GM19452 (cell line): ENCODE data around the gene KLRB1.
"Not testable (repeated sequence)": the region's sequence is repeated elsewhere in the genome, so short reads cannot be mapped to it uniquely, and the experiment has no call there.

ENCODE experiments used
- ATAC-seq: cut with Tn5 transposase; IDR thresholded peaks from one replicate; pipeline ENCODE4 v1.9.1; 2021; ENCODE audit not compliant: unreplicated experiment

KLRB1 gene

DNA sequence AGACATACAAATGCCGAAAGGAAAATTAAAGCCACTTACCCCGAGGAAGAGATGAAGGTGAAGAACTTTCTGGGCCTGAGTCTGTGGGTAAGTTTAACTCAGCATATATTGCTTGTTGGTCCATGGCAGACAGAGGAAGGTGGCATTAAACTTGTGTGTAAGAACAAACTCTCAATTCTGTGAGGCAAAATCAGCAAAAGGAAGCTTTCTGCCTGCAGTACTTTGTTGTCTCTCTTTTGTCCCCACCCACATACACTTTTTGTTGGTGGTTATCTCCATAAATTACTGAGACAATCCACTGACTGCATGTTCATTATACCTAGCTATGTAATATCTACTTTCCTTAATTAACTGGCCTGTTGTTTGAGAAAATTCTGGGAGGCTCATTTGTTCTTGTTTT lies at the start of gene KLRB1:
TSS of gene KLRB1 (minus strand) at position 201 of the 400 bp plus-strand sequence. CDS start at position 124, 77 bp downstream.
- no peak for ATAC-seq

- no peak for ATAC-seq
These were observed 43.6 kb upstream of the KLRB1 start for GRCh38 chr12:9651265-9651729.

DNA sequence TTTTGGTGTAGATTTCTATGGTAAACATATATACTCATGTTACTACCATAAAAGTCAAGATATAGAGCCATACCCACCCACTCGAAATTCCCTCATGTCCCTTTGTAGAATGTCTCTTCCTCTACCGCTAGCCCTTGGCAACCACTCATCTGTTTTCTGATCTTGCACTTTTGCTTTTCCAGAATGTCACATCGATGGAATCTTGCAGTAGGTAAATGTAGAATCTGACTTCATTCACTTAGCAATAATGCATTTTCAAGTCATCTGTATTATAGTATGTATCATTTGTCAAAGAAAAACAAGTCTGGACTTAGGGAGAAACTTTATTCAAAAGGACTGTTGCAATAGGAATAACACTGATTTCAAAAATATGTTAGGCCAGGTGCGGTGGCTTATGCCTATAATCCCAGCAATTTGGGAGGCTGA lies 42.4 kb upstream of the KLRB1 start:
- no peak for ATAC-seq

- no peak for ATAC-seq
These were observed 41.8 kb upstream of the KLRB1 start for GRCh38 chr12:9649532-9649940.

DNA sequence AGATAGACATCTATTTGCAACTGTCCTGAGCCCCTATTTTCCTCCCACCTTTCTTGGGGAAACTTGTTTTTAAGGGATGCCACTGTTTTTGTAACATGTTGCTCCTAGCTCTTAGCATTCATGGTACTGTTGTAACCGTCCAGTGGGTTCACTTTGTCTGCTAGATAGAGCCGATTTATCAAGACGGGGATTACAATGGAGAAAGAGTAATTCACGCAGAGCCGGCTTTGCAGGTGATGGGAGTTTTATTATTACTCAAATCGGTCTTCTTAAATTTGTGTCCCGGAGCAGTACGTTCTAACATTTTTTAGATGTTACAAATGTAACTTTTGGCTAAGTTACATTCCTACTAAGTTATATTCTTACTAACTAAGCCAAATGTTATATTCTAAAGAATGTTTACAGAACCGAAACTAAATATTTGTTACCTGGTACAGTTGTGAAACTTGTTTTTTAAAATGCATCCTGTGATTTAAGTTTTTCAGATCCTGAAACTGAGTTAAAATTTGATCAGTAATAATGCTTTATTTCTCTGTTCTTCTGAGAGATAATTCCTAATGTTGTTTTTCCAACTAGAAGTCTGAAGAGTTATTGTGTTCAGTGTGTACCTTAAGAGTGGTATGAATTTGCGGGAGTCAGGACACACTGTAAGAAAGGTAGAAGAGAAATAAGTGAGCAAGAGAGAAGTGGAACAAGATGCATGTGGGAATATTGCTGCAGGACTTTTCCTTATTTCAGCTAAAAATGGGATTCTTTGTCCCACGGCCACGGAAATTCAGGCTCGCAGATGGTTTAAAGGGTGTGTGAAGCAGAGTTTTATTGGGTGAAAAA lies 41.2 kb upstream of the KLRB1 start:
- no peak for ATAC-seq

- ATAC-seq, result peak; percentile 60
These were observed 40.3 kb upstream of the KLRB1 start for GRCh38 chr12:9647825-9648700.

DNA sequence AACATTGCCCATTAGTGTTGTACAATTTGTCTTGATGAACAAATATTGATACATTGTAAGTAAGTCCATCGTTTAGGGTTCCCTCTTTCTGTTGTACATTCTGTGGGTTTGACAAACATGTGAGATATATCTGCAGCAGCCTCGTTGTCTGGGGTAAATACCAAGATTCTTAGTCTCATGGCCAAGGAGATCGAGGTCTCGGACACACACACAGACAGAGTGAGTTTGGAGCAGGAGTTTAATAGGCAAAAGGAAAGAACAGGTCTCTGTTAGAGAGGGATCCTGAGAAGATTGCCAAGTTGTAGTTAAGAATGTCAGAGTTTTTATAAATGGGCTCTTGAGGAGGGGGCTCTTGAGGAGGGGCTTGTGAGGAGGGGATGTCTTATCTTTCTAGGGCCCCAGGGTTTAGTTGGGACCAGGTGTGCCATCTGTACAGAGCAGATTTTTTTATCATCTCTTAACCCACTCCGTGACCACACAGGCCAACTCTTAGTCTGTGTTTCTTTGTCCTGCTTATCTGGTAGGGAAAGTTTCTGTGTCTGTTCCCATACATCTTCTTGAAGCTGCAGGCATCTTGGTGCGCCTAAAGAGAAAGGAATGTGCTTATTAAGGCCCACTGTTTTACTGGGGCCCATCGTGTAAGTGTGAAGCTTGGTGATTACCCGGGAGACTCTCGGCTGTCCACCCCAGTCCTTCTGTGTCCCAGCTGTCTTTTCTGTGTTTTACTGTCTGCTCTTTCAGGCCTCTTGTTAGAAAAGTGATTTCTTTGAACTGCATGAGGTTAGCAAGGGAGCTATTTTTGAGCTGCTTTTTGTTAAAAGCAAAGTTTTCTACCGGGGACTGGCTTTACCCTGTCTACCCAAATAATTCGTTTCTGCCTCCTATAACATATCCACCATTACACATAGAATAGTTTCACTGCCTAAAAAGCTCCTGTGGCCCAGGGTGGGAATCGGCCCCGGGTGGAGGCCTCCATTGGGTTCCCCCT lies 39.4 kb upstream of the KLRB1 start:
- ATAC-seq, result no peak

DNA sequence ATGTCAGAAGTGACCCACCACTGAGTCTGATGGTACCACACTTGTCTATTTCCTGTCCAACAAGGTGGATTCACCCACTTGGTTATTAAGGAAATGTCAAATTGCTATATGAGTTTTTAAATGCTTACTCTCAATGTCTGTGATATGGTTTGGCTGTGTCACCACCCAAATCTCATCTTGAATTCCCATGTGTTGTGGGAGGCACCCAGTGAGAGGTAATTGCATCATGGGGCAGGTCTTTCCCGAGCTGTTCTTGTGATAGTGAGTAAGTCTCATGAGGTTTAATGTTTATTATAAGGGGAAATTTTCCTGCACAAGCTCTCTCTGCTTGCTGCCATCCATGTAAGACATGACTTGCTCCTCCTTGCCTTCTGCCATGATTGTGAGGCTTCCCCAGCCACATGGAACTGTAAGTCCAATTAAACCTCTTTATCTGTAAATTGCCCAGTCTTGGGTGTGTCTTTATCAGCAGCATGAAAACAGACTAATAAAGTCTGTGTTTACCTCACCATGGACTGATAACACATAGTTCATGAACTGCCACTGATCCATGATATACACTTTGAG lies 37.4 kb upstream of the KLRB1 start:
- not testable (repeated sequence) for ATAC-seq

DNA sequence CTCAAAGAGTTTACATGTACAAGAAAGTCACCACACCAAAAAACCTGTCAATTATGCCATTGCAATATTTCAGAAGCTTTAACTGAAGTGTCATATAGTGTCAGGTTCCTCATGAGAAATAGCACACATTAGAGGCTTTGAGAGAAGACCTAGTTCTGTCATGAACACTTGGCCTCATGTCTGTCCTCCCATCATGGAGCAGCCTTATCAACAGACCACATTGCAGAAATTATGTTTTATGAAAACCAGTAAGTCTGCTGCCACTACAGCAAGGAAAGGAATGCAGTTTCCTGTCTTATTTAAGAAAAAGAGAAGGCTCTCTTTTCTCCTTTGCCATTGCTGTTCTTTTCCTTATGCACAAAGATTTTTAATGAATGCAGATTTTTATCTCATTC lies 35.5 kb upstream of the KLRB1 start:
- no peak for ATAC-seq

- ATAC-seq, result no peak
These were observed 35.0 kb upstream of the KLRB1 start for GRCh38 chr12:9642606-9643265.

DNA sequence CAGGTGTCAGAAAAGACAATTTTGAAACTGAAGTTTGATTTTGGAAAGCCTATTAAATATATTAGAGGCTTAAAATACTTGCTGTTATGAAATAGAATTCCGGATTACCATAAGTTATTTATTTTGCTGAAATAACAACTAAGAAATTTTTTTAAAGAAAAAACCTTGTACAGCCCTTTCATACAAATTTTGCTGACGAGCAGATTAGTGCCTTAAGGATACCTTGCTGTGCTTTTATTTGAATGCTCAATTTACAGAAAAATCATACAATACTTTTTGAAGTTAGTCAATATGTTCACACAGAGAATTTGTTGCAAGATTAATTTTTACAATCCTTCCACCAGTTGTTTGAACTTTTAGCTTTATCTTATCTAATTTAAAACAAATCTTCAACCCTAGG lies 32.3 kb upstream of the KLRB1 start:
- no peak for ATAC-seq

GRCh38 chr12:9636851-9637206 lies 29.1 kb upstream of the KLRB1 start:
- no peak for ATAC-seq

- no peak for ATAC-seq
These were observed 28.6 kb upstream of the KLRB1 start for GRCh38 chr12:9636150-9636850.

DNA sequence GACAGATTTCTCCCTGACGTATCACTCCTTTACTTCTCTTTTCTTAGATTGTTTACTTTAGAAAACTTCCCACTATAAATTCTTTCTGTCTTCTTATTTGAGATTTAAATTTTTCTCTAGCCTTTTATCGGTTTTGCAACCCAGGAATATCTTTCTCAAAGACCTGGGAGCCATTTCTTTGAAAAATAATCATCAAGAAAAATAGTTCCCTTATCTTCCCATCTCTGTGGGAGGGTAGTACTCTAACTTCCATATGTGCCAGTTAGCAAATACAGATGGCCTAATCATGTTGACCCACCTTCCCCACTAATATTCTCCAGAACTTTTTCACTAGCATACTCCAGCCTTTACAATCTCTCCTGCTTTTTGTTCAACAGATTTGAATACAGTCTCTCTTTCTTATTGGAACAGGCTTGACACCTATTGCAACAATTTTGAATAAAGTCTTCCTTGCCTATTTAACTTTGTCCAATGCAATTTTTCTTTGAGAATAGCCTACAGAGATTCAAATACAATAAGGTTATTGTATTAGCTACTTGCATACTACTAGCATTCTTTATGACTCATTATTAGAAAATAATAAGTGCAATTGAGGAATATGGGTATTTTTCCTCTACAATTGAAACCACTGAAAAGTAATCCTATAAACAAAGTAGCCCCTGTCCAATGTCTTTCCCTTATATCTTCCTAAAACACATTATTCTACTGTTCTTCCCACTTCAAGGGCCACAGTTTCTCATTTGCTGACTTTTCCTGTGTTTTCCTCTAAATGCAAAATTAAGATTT lies 27.4 kb upstream of the KLRB1 start:
- ATAC-seq, result no peak

DNA sequence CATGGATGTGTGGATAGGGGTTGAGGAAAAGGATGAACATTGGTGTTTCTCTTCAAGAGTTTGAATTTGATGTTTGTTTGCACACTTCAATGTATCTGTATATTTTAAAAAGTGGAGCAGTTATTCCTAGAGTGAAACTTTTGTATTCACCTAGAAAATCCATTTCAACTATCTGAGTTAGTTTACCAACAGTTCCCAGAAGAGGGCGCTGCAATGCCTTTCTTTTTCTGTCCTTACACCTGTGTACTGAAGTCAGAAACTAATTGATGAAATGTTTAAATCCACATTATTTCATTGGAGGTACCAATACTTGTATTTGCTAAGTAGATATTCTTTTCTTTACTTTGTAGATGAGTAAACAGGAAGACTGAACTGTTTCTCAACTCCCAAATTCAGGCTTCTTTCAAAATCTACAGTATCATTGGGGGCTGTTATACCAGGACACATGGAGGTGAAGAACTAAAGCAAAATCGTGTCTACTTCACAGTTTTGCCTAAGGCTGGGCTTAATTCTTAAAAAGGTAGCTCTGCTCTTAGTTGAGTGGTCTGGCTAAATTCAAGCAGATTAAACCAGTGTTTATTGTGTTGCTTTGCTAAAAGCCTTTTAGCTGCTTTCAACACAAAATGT lies 26.6 kb upstream of the KLRB1 start:
- ATAC-seq, result no peak

DNA sequence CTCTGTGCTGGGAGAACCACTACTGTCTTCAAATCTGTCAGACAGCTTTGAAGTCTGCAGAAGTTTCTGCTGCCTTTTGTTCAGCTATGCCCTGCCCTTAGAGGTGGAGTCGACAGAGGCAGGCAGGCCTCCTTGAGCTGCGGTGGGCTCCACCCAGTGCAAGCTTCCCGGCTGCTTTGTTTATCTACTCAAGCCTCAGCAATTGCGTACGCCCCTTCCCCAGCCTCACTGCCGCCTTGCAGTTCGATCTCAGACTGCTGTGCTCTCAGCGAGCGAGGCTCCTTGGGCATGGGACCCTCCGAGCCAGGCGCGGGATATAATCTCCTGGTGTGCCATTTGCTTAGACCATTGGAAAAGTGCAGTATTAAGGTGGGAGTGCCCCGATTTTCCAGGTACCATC lies 25.1 kb upstream of the KLRB1 start:
- no peak for ATAC-seq

DNA sequence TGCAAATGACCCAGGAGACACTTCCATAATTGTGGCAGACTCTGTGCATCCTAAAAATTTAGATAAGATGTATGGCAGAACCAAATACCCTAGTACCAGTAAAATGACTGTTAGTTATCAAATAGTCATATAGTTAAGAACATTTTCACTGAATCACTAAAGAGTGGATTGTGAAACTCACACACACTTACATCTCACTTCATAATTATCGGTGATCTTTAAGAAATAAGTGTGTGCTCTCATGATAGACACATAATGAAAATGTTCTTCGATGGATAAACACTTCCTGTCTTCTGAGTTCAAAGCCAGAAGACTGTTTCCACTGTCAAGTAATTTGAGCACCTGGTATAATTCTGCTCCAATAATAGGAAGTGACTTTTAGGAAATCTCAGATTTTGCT lies 19.1 kb upstream of the KLRB1 start:
- no peak for ATAC-seq

GRCh38 chr12:9626291-9626690 lies 18.6 kb upstream of the KLRB1 start:
- ATAC-seq, result no peak
